ENCODE measurements around the gene TPSAB1.

DNA sequence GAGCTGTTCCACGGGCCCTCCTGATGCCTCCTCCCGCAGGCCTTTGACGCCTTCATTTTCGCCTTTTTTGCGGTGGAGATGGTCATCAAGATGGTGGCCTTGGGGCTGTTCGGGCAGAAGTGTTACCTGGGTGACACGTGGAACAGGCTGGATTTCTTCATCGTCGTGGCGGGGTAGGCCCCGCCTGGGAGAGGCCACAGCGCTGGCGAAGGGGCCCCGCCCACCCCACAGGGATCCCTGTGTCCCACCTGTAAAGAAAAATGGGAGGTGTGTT lies 45.2 kb upstream of the TPSAB1 start:
- TF ChIP-seq, protein P1, sequence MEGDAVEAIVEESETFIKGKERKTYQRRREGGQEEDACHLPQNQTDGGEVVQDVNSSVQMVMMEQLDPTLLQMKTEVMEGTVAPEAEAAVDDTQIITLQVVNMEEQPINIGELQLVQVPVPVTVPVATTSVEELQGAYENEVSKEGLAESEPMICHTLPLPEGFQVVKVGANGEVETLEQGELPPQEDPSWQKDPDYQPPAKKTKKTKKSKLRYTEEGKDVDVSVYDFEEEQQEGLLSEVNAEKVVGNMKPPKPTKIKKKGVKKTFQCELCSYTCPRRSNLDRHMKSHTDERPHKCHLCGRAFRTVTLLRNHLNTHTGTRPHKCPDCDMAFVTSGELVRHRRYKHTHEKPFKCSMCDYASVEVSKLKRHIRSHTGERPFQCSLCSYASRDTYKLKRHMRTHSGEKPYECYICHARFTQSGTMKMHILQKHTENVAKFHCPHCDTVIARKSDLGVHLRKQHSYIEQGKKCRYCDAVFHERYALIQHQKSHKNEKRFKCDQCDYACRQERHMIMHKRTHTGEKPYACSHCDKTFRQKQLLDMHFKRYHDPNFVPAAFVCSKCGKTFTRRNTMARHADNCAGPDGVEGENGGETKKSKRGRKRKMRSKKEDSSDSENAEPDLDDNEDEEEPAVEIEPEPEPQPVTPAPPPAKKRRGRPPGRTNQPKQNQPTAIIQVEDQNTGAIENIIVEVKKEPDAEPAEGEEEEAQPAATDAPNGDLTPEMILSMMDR (IDR thresholded peaks at IDR 0.05): no peak
- TF ChIP-seq POLR2AphosphoS5 (IDR thresholded peaks at IDR 0.05) (no peak), EP300 (IDR thresholded peaks at IDR 0.05) (no peak)
